HG03460 (cell line): ENCODE results near the gene ERI2.
"Not testable (repeated sequence)": the region's sequence is repeated elsewhere in the genome, so short reads cannot be mapped to it uniquely, and the experiment has no call there.

ENCODE experiments used
- ATAC-seq: cut with Tn5 transposase; IDR thresholded peaks from one replicate; pipeline ENCODE4 v1.9.1; 2021; ENCODE audit not compliant: unreplicated experiment

Gene ERI2

GRCh38 chr16:20765732-20766131, 40.5 kb downstream of the ERI2 start:
- no peak for ATAC-seq

- ATAC-seq, result not testable (repeated sequence)
These were observed 41.8 kb downstream of the ERI2 start for GRCh38 chr16:20764448-20764847.

- ATAC-seq, result peak; percentile 99
These were observed 42.6 kb downstream of the ERI2 start, which contains the start of gene ACSM3 for GRCh38 chr16:20763461-20764232. ACSM3 (plus strand) TSS chr16:20764014; CDS start chr16:20770035, 6,021 bp downstream.

GRCh38 chr16:20762404-20763123, 43.7 kb downstream of the ERI2 start:
- no peak for ATAC-seq

- ATAC-seq, result no peak
These were observed 45.1 kb downstream of the ERI2 start for GRCh38 chr16:20761175-20761574.

- ATAC-seq, result no peak
These were observed 45.9 kb downstream of the ERI2 start for GRCh38 chr16:20760346-20760745.

- not testable (repeated sequence) for ATAC-seq
These were observed 50.5 kb downstream of the ERI2 start for GRCh38 chr16:20755799-20756198.

- no peak for ATAC-seq
These were observed 51.0 kb downstream of the ERI2 start for GRCh38 chr16:20755238-20755637.

GRCh38 chr16:20753727-20754126, 52.5 kb downstream of the ERI2 start:
- no peak for ATAC-seq

GRCh38 chr16:20750558-20750957, 55.7 kb downstream of the ERI2 start:
- ATAC-seq, result no peak

- ATAC-seq, result no peak
These were observed 56.8 kb downstream of the ERI2 start for GRCh38 chr16:20749474-20749873.

GRCh38 chr16:20747030-20747816, 59.0 kb downstream of the ERI2 start:
- peak; percentile 63 for ATAC-seq

- ATAC-seq, result no peak
These were observed 59.8 kb downstream of the ERI2 start for GRCh38 chr16:20746461-20746860.
